ENCODE measurements around the gene TTC39C.

Gene TTC39C

GRCh38 chr18:23992089-23992940, 22.2 kb upstream of the TTC39C start:
- no peak for DNase-seq (ENCODE audit: low spot score)

GRCh38 chr18:23992941-23993280, 21.6 kb upstream of the TTC39C start:
- no peak for DNase-seq (ENCODE audit: low spot score)

- DNase-seq (ENCODE audit: low spot score) = no peak
Observed at GRCh38 chr18:23994361-23994902, 20.1 kb upstream of the TTC39C start.

- no peak for DNase-seq (ENCODE audit: low spot score)
Observed at GRCh38 chr18:23995180-23995579, 19.4 kb upstream of the TTC39C start.

GRCh38 chr18:23998018-23998417, 16.5 kb upstream of the TTC39C start:
- DNase-seq (ENCODE audit: low spot score) = no peak

GRCh38 chr18:23998820-23999219, 15.7 kb upstream of the TTC39C start:
- DNase-seq (ENCODE audit: low spot score) = no peak

GRCh38 chr18:24000613-24001490, 13.7 kb upstream of the TTC39C start:
- no peak for DNase-seq (ENCODE audit: low spot score)

GRCh38 chr18:24002479-24002878, 12.1 kb upstream of the TTC39C start:
- no peak for DNase-seq (ENCODE audit: low spot score)

GRCh38 chr18:24003288-24003687, 11.3 kb upstream of the TTC39C start:
- no peak for DNase-seq (ENCODE audit: low spot score)

- no peak for DNase-seq (ENCODE audit: low spot score)
Observed at GRCh38 chr18:24003903-24004640, 10.5 kb upstream of the TTC39C start.

GRCh38 chr18:24006712-24007313, 7.7 kb upstream of the TTC39C start:
- no peak for DNase-seq (ENCODE audit: low spot score)

GRCh38 chr18:24009246-24009645, 5.3 kb upstream of the TTC39C start:
- no peak for DNase-seq (ENCODE audit: low spot score)

- no peak for DNase-seq (ENCODE audit: low spot score)
Observed at GRCh38 chr18:24009651-24010333, 4.8 kb upstream of the TTC39C start.

- no peak for DNase-seq (ENCODE audit: low spot score)
Observed at GRCh38 chr18:24010673-24011072, 3.9 kb upstream of the TTC39C start.

- no peak for DNase-seq (ENCODE audit: low spot score)
Observed at GRCh38 chr18:24011123-24011917, 3.2 kb upstream of the TTC39C start.

GRCh38 chr18:24013051-24013450, 1.5 kb upstream of the TTC39C start:
- no peak for DNase-seq (ENCODE audit: low spot score)

GRCh38 chr18:24014986-24015638, 558 bp downstream of the TTC39C start:
- no peak for DNase-seq (ENCODE audit: low spot score)

GRCh38 chr18:24015639-24016631, 1.4 kb downstream of the TTC39C start:
- no peak for DNase-seq (ENCODE audit: low spot score)

- DNase-seq (ENCODE audit: low spot score) = no peak
Observed at GRCh38 chr18:24016643-24017042, 2.1 kb downstream of the TTC39C start.

All from hematopoietic multipotent progenitor cell treated with erythropoietin and hydrocortisone succinate and interleukin-3 and kit ligand, for 17 days (in vitro differentiated cells).